Hematopoietic multipotent progenitor cell treated with erythropoietin and hydrocortisone succinate and interleukin-3 and kit ligand, for 15 days (in vitro differentiated cells): ENCODE measurements around the gene MAPK12.

Source experiments
- DNase-seq: peaks from one replicate; pipeline ENCODE4 v3.0.0-alpha.2; 2015; ENCODE audit warnings: low spot score

MAPK12 gene

GRCh38 chr22:50252082-50253045, 9.1 kb downstream of the MAPK12 start:
- DNase-seq = peak; percentile 36

- no peak for DNase-seq
These were observed 9.9 kb downstream of the MAPK12 start for GRCh38 chr22:50251477-50252081.

- peak; percentile 70 for DNase-seq
These were observed 10.7 kb downstream of the MAPK12 start, which contains the start of gene HDAC10 for GRCh38 chr22:50250555-50251476. Gene HDAC10 (minus strand): TSS chr22:50251265. CDS start chr22:50251032, 233 bp downstream.

- DNase-seq = no peak
These were observed 11.3 kb downstream of the MAPK12 start for GRCh38 chr22:50250249-50250554.

GRCh38 chr22:50249341-50250248, 11.9 kb downstream of the MAPK12 start:
- no peak for DNase-seq

- DNase-seq = no peak
These were observed 13.0 kb downstream of the MAPK12 start for GRCh38 chr22:50248196-50249081.

- DNase-seq = peak; percentile 15
These were observed 13.7 kb downstream of the MAPK12 start for GRCh38 chr22:50247748-50248147.

GRCh38 chr22:50246242-50247175, 15.0 kb downstream of the MAPK12 start:
- DNase-seq = no peak

- DNase-seq = no peak
These were observed 16.0 kb downstream of the MAPK12 start for GRCh38 chr22:50245214-50246072.

GRCh38 chr22:50244420-50245213, 16.9 kb downstream of the MAPK12 start, which contains the start of gene TUBGCP6:
Gene TUBGCP6 (minus strand): TSS chr22:50245023. CDS start chr22:50244459, 564 bp downstream.
- peak; percentile 94 for DNase-seq

- no peak for DNase-seq
These were observed 17.6 kb downstream of the MAPK12 start for GRCh38 chr22:50243685-50244419.

- no peak for DNase-seq
These were observed 19.0 kb downstream of the MAPK12 start for GRCh38 chr22:50242406-50242949.

GRCh38 chr22:50238755-50239154, 22.7 kb downstream of the MAPK12 start:
- no peak for DNase-seq

GRCh38 chr22:50236731-50237409, 24.6 kb downstream of the MAPK12 start:
- DNase-seq = peak; percentile 14

- DNase-seq = no peak
These were observed 28.3 kb downstream of the MAPK12 start for GRCh38 chr22:50233223-50233622.
